HG03196 (cell line): ENCODE data around the gene NRAS.
"Not testable (repeated sequence)": the region's sequence is repeated elsewhere in the genome, so short reads cannot be mapped to it uniquely, and the experiment has no call there.

Source experiments
- ATAC-seq: cut with Tn5 transposase; IDR thresholded peaks from one replicate; pipeline ENCODE4 v1.9.1; 2021; ENCODE audit not compliant: unreplicated experiment

NRAS gene

DNA sequence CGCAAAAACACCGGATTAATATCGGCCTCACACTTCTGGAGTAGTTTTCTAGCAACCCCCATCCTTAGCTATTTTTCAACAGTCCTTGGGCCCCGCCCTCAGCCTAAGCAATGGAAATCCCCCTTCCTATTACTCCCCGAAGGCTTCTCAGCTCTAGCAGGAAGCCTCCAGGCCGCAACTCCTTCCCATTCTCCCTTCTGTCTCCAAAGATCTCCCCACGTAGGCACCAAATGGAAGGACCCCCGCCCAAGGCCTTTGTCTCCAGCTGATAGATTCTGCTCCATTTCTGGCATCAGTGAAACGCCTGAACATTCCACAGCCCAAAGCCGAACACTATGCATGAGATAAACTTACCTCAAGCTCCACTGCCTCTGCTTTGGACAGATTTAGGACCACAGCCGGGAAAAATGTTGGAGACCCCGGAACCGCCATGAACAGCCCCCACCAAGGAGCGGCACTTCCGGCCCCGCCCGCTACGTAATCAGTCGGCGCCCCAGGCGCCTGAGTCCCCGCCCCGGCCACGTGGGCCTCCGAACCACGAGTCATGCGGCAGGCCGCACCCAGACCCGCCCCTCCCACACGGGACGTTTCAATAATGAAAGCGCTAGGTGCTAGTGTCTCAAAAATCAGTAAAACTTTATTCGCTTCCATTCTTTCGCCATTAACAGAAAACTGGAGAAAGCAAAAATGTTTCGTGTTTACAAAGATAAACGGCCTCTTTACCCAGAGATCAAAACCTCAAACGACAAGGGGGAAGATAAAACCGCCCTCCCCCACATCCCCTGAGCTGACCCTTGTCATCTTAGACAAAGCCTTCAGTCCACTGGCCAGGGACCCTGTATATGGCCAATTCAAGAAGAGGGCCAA lies at the start of gene NRAS:
NRAS (minus strand) TSS at position 468 of the 867 bp plus-strand sequence. CDS start 611 bp downstream, outside the sequence.
- peak; percentile 90 for ATAC-seq

GRCh38 chr1:114764689-114765088 lies 48.1 kb upstream of the NRAS start:
- ATAC-seq, result no peak

- ATAC-seq, result no peak
Observed at GRCh38 chr1:114758256-114758832, 41.8 kb upstream of the NRAS start.

DNA sequence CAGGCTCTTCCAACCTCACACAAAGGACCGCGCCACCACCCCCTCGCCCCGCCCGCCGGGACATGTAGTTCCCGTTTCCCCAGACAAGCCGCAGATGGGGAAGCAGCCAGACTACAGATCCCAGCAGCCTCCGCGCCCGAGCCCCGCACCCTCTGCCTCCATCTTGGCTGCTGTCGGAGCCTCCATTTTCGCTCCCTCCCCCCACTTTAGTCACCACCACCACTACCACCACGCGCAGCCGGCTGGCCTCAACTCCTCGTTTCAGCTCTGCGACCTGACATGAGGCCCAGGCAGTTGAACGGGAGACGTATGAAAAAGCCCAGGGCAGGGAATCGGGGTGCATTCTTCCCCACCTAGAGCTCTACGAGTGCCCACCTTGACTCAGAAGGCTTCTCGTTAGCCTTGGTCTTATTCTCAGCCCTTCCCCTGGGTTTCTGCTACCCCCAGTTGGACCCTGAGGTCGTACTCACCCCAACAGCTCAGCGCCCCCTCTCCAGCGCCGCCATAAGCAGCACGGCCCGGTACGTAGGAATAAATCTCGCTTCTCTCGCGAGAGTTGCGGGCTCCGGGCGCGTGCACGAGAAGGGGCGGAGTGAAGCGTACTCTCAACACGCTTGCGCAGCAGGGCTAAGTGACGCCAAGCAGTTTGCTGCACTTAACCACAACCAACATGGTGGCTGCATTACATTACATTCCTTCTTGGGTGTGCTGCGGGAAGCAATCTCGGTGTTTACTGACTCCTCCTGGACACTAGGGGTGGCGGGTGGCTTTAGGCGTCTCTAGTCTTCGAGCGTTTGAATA lies 41.1 kb upstream of the NRAS start, which contains the start of gene CSDE1:
CSDE1 (minus strand) TSS at position 530 of the 801 bp plus-strand sequence. CDS start 18,094 bp downstream, outside the sequence.
- ATAC-seq, result peak; percentile 88

- ATAC-seq, result peak; percentile 1
Observed at GRCh38 chr1:114756949-114757454, 40.4 kb upstream of the NRAS start.

- ATAC-seq, result peak; percentile 35
Observed at GRCh38 chr1:114756009-114756892, 39.7 kb upstream of the NRAS start.

- ATAC-seq, result no peak
Observed at GRCh38 chr1:114755006-114755931, 38.7 kb upstream of the NRAS start.

- ATAC-seq, result not testable (repeated sequence)
Observed at GRCh38 chr1:114753702-114754101, 37.1 kb upstream of the NRAS start.

DNA sequence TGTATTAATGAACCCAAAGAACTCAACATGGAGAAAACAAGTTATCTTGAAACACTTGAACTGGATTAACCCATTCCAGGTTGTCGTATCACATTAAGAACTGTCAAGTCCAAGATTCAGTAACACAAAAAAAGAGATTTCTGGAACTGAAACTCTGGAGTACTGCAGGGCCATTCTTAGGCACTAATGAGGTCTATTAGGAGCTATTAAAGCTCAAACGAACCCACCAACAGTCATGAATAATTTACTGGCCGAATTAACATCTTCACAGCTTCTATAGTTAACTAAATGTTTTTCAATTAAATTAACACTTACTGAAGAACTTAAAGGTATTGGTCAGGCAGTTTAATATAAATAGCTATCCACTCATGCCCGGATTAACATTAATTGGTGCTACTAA lies 36.6 kb upstream of the NRAS start:
- ATAC-seq, result no peak

GRCh38 chr1:114750780-114751179 lies 34.2 kb upstream of the NRAS start:
- ATAC-seq, result no peak

DNA sequence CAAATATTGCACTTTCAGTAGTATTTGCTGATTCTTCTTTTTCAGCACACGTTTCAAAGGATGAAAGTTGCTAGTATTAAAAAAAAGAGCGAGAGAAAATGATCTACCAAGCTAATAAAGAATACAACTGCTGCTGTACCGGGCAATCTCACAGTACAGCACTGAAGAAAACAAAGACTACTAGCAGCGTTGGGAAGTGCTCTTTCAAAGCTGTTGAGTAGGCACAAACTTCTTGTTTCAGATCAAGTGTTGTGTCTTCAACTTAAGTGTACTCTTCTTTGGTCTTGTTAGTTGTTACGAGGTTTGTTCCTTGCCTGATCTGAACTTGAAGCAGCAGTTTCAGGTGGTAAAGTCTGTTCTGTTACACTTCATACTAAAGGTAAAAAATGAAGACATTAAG lies 33.3 kb upstream of the NRAS start:
- ATAC-seq, result no peak

- no peak for ATAC-seq
Observed at GRCh38 chr1:114746450-114747121, 30.0 kb upstream of the NRAS start.

- no peak for ATAC-seq
Observed at GRCh38 chr1:114745291-114745690, 28.7 kb upstream of the NRAS start.

DNA sequence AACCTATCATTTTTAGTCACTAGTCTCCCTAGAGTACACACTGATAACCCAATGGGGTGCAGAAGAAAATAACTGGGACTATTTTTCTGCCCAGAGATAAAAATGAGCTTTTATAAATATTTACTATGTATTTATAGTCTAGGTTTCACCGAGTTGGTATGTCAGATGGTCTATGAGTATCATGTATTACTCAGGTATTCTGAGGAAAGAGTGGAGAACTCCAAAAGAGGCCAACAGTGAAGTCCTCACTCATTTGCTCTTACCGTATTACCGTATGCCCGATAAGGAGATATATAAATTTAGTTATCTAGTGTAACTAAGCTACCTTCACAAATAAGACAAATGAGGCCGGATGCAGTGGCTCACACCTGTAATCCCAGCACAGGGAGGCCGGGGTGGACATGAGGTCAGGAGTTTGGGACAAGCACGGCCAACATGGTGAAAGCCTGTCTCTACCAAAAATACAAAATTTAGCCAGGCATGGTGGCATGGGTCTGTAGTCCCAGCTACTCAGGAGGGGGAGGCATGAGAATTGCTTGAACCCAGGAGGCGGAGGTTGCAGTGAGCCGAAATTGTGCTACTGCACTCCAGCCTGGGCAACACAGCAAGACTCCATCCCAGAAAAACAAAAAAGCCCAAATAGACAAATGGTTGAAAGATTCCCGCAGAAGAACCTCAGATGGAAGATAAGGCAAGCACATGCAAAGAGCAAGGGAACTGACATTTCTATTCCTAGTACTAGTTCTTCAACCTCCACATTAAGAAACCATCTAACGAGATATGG lies 25.6 kb upstream of the NRAS start:
- no peak for ATAC-seq

- ATAC-seq, result no peak
Observed at GRCh38 chr1:114740331-114740730, 23.8 kb upstream of the NRAS start.

GRCh38 chr1:114737314-114737849 lies 20.8 kb upstream of the NRAS start:
- ATAC-seq, result no peak

- ATAC-seq, result no peak
Observed at GRCh38 chr1:114735479-114735878, 18.9 kb upstream of the NRAS start.

DNA sequence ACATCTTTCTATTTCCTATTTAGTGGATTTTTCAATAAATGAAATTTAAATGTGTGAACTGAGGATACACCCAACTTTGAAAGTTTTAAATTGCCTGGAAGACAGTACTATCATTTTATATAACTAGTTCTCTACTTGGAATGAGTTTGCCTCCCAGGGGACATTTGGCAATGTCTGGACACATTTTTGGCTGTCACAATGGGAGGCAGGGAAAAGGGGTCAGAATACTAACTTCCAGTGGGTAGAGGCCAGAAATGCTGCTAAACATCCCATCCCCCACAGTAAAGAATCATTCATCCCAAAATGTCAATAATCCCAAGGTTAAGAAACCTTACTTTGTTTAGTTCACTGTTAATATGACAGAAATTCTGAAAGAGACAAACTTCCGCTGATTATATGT lies 13.2 kb upstream of the NRAS start:
- no peak for ATAC-seq
